K562 (cell line): ENCODE measurements around the gene ZNF584. TPM values are rescaled to one million over a fixed set of nuclear protein-coding genes. Genes with fewer than 3 reads are reported as not detected.

ENCODE experiments used
- BDP1 ChIP-seq: IDR thresholded peaks from 3 replicates; pipeline ENCODE4 v1.6.1; 2011; ENCODE audit not compliant: insufficient read length, insufficient read depth
- CBX1 ChIP-seq: sonication (generic); IDR thresholded peaks from 2 replicates; pipeline ENCODE4 v1.6.1; 2016; ENCODE audit warnings: antibody characterized with exemption, low read depth, mild to moderate bottlenecking
- CREB3L1 ChIP-seq: fragments of 450-650 bp; IDR thresholded peaks from 2 replicates; pipeline ENCODE4 v1.6.1; 2014; ENCODE audit warnings: low read depth, mild to moderate bottlenecking, moderate library complexity, borderline replicate concordance
- CREBBP ChIP-seq: IDR thresholded peaks from one replicate; pipeline ENCODE4 v1.6.1; 2012; ENCODE audit warnings: low read depth, mild to moderate bottlenecking, control low read depth, inconsistent platforms, low read length
- FOS ChIP-seq: IDR thresholded peaks from 3 replicates; pipeline ENCODE4 v1.6.1; 2011; ENCODE audit not compliant: insufficient read length; ENCODE audit errors: extremely low read depth
- ILK ChIP-seq: fragments of 450-650 bp; IDR thresholded peaks from 2 replicates; pipeline ENCODE4 v1.6.1; 2016; ENCODE audit warnings: missing genetic modification characterization, low read depth, mild to moderate bottlenecking, missing compliant biosample characterization, moderate library complexity, borderline replicate concordance
- IRF2 ChIP-seq: sonication (generic); formaldehyde crosslinking; IDR thresholded peaks from 2 replicates; pipeline ENCODE4 v1.8.1; 2022; ENCODE audit warnings: mild to moderate bottlenecking, missing genetic modification reagents
- MNT ChIP-seq, 2 experiments: fragments of 450-650 bp; conservative IDR thresholded peaks; 2 replicates each; pipeline ENCODE4 v1.6.1; 2017; ENCODE audit warnings: mild to moderate bottlenecking in 2 of 2, moderate library complexity in 2 of 2
- MTA1 ChIP-seq: fragments of 450-650 bp; IDR thresholded peaks from 2 replicates; pipeline ENCODE4 v1.6.1; 2017; ENCODE audit warnings: borderline replicate concordance
- NFIX ChIP-seq: fragments of 250-450 bp; sonication (Bioruptor Pico); IDR thresholded peaks from 2 replicates; pipeline ENCODE4 v1.4.0; 2020; ENCODE audit warnings: low read depth, mild to moderate bottlenecking, moderate library complexity
- PKNOX1 ChIP-seq: fragments of 450-650 bp; IDR thresholded peaks from 2 replicates; pipeline ENCODE4 v1.6.1; 2016
- PML ChIP-seq: IDR thresholded peaks from 2 replicates; pipeline ENCODE4 v1.6.1; 2012; ENCODE audit warnings: low read length, inconsistent platforms
- RFX5 ChIP-seq: IDR thresholded peaks from 2 replicates; pipeline ENCODE4 v1.6.1; 2011; ENCODE audit warnings: low read depth, mild to moderate bottlenecking, improper control_type of control experiment, low read length
- SAP30 ChIP-seq: fragments of 200-600 bp; sonication (generic); IDR thresholded peaks from 2 replicates; pipeline ENCODE4 v1.6.1; 2012; ENCODE audit warnings: borderline replicate concordance, low read depth, mild to moderate bottlenecking, moderate library complexity, low read length, control low read depth, inconsistent platforms; ENCODE audit not compliant: insufficient read depth, poor library complexity, severe bottlenecking
- SREBF2 ChIP-seq: sonication (generic); formaldehyde crosslinking; IDR thresholded peaks from 2 replicates; pipeline ENCODE4 v1.4.0; 2020; ENCODE audit warnings: mild to moderate bottlenecking, missing genetic modification reagents
- ZNF143 ChIP-seq: sonication (generic); formaldehyde crosslinking; IDR thresholded peaks from 2 replicates; pipeline ENCODE4 v1.9.0; 2022; ENCODE audit warnings: mild to moderate bottlenecking, missing genetic modification reagents
- ZNF277 ChIP-seq: fragments of 250-450 bp; sonication (Bioruptor Pico); IDR thresholded peaks from 2 replicates; pipeline ENCODE4 v1.8.0; 2022; ENCODE audit warnings: inconsistent platforms, mild to moderate bottlenecking, moderate library complexity, borderline replicate concordance
- ZNF280B ChIP-seq: fragments of 250-450 bp; sonication (Bioruptor Pico); IDR thresholded peaks from 2 replicates; pipeline ENCODE4 v1.5.1; 2021; ENCODE audit warnings: mild to moderate bottlenecking
- ZNF431 ChIP-seq: sonication (generic); formaldehyde crosslinking; IDR thresholded peaks from 2 replicates; pipeline ENCODE4 v1.8.0; 2022; ENCODE audit warnings: mild to moderate bottlenecking, missing genetic modification reagents
- ZNF561 ChIP-seq: fragments of 450-650 bp; formaldehyde crosslinking; conservative IDR thresholded peaks from 2 replicates; pipeline ENCODE4 v1.4.0; 2020; ENCODE audit warnings: mild to moderate bottlenecking, moderate library complexity
- ZNF764 ChIP-seq: fragments of 250-450 bp; sonication (Bioruptor Pico); IDR thresholded peaks from 2 replicates; pipeline ENCODE4 v1.4.0; 2020; ENCODE audit warnings: low read depth, mild to moderate bottlenecking, moderate library complexity
- polyA plus RNA-seq, 8 experiments: library from polyadenylated mRNA; depleted of rRNA in 4 of 8; stranded (reverse) in 5 of 8; unstranded in 3 of 8; fragments of >200 nt; fragmentation: Nextera tagmentation in 2 of 8; fragmentation: Illumina TruSeq in 1 of 8; extraction: Ambion mirVana in 2 of 8; extraction: Trizol in 1 of 8; gene quantifications; 2 replicates each; pipeline versions ENCODE4 v1.2.1 to v1.2.3, GENCODE V29; 2011 to 2014; ENCODE audit warnings: inconsistent platforms in 1 of 8, missing spikeins in 1 of 8
- total RNA-seq, 7 experiments: library from RNA; depleted of rRNA in 6 of 7; stranded (reverse); fragments of >200 nt in 6 of 7; fragmentation: Illumina TruSeq in 2 of 7; extraction: Trizol in 2 of 7; gene quantifications; 2 replicates each; pipeline versions ENCODE4 v1.2.1 to v1.2.3, GENCODE V29; 2011 to 2021; ENCODE audit warnings: low replicate concordance in 1 of 7

Gene ZNF584
- total and polyA plus RNA-seq, 9 of the 15 experiments (the other 6 are each of a cell fraction or from before 2014, with no cell fraction given), result 5.8 to 43.4 (median 24.6) TPM

- TF ChIP-seq ZNF277, result no peak
- no peak for TF ChIP-seq ZNF431
- no peak for TF ChIP-seq ZNF561 (CRISPR knock-in tag)
- TF ChIP-seq ZNF280B (CRISPR knock-in tag), result no peak
- TF ChIP-seq CBX1, result peak; percentile 93
- no peak for TF ChIP-seq BDP1
- 0 out of 2 replicates have a peak, but pooled peaks have one; percentile 11 for TF ChIP-seq MTA1
- TF ChIP-seq ZNF143 (CRISPR knock-in tag), result peak; percentile 93
- no peak for TF ChIP-seq NFIX (CRISPR knock-in tag)
- peak; percentile 76 for TF ChIP-seq SAP30
- no peak for TF ChIP-seq ILK (tag)
- TF ChIP-seq IRF2 (CRISPR knock-in tag), result no peak
- TF ChIP-seq FOS, result peak; percentile 90
- TF ChIP-seq PML, result peak; percentile 55; the same call in 1 of the 2 replicates
- peak; percentile 89 to 95 for TF ChIP-seq MNT (conservative IDR thresholded peaks at IDR 0.05)
- TF ChIP-seq SREBF2 (CRISPR knock-in tag), result no peak
- TF ChIP-seq ZNF764, result no peak
- TF ChIP-seq CREB3L1, result peak; percentile 98
- TF ChIP-seq RFX5, result no peak
- peak; percentile 100 for TF ChIP-seq PKNOX1
- no peak for TF ChIP-seq CREBBP
These were observed 27.6 kb upstream of the ZNF584 start, which contains the start of gene ZNF837 (continued) for GRCh38 chr19:58380662-58381459.
